ENCODE data around the gene RAN. TPM values are rescaled to one million over a fixed set of nuclear protein-coding genes. Genes with fewer than 3 reads are reported as not detected.
"Not testable (repeated sequence)": the region's sequence is repeated elsewhere in the genome, so short reads cannot be mapped to it uniquely, and the experiment has no call there.

RAN gene
- total RNA-seq, 1 donor: 234 TPM

DNA sequence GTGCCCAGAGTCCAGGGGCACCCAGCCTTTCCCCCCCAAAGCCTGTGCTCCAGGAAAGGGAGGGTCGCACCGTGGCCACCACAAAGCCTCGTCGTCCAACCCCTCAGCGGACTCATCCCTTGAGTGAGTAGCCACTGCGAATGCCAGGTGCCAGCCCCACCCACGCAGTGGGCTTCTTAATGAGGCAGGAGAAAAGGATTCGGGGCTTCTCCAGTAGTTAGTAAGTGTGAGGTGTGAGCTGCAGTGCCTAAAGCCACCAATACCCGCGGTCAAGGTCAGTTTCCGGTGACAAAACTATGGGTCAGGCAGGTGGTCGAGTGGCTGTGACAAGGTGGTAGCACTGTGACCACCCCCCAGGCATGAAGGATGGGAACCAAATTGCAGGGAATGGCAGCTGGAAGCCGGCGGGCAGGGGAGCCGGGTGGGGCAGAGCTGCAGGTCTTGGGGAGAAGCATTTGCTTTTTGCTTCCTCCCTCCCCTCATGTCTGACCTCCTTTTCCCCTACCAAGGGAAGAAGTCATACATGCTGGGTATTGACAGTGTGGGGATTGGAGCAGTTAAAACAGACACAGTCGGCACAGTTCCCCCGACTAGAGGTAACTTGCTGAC is 8.0 kb downstream of the RAN start:
- no peaks in the 10 kb centered on the region for H3K27me3 ChIP-seq (ENCODE audit: insufficient read depth, low read length)
- peaks cover 20% of the 10 kb centered on the region for H3K4me1 ChIP-seq (ENCODE audit: insufficient read depth, low read length)
- no peak overlapping the region for H3K4me3 ChIP-seq (ENCODE audit: low read length)
- no peaks in the 10 kb centered on the region for H3K9me3 ChIP-seq (ENCODE audit: low read depth, low read length)

DNA sequence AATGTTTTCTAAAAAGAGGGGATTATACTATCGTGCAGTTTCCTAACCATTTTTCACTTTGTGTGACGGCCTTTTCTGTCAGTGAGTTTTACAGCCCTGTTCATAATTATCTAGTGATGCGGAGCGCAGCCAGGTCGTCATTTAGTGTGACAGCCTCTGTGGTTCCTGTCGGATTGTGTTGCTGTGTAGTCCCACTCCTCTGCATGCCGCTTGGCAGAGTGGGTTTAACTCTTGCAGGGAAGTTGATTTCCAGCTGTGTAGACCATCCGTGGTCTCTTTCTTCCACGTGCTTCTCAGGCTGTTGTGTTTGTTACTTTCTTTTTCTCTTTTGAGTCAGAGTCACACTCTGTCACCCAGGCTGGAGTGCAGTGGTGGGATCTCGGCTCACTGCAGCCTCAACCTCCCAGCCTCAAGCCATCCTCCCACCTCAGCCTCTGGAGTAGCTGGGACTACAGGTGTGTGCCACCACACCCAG is 8.6 kb downstream of the RAN start:
- H3K9me3 ChIP-seq (ENCODE audit: low read depth, low read length): no peaks in the 10 kb centered on the region
- no peaks in the 10 kb centered on the region for H3K27me3 ChIP-seq (ENCODE audit: insufficient read depth, low read length)
- H3K4me3 ChIP-seq (ENCODE audit: low read length): no peak overlapping the region
- peaks cover 20% of the 10 kb centered on the region for H3K4me1 ChIP-seq (ENCODE audit: insufficient read depth, low read length)

DNA sequence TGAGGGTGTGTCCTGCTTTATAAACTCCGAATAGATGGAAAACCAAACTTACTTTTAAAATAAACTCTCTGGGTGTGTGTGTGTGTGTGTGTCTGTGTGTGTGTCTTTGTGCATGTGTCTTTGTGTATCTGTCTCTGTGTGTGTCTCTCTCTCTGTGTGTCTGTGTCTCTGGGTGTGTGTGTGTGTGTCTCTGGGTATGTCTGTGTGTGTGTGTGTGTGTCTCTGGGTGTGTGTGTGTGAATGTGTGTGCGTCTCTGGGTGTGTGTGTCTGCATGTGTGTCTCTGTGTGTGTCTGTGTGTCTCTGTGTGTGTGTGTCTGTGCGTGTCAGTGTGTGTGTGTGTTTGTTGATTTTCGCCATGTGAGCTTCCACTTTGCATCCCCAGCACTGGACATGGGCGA is 9.2 kb downstream of the RAN start:
- Histone ChIP-seq H3K4me3 (ENCODE audit: low read length) (no peak overlapping the region), H3K4me1 (ENCODE audit: insufficient read depth, low read length) (peaks cover 20% of the 10 kb centered on the region), H3K9me3 (ENCODE audit: low read depth, low read length) (no peaks in the 10 kb centered on the region)

DNA sequence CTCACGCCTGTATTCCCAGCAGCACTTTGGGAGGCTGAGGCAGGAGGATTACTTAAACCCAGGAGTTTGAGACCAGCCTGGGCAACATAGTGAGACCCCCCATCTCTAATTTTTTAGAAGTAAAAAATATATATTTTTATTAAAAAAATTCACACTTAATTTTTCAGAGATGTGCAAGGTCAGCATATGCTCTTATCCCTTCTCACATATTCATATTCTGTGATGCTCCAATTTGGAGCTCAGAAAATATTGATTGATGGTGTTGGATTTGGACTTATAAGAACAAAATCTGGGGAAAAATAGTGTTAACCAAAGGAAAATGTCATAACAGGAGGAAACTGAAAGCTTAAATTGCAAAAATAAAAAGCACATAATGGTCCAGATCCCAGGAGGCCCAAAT is 9.7 kb downstream of the RAN start:
- Histone ChIP-seq H3K9me3 (ENCODE audit: low read depth, low read length) (no peaks in the 10 kb centered on the region), H3K4me3 (ENCODE audit: low read length) (no peak overlapping the region), H3K4me1 (ENCODE audit: insufficient read depth, low read length) (peaks cover 20% of the 10 kb centered on the region), H3K27me3 (ENCODE audit: insufficient read depth, low read length) (no peaks in the 10 kb centered on the region)

More for the DNA sequence above, 9.2 kb downstream of the RAN start:
- no peaks in the 10 kb centered on the region for H3K27me3 ChIP-seq (ENCODE audit: insufficient read depth, low read length)

DNA sequence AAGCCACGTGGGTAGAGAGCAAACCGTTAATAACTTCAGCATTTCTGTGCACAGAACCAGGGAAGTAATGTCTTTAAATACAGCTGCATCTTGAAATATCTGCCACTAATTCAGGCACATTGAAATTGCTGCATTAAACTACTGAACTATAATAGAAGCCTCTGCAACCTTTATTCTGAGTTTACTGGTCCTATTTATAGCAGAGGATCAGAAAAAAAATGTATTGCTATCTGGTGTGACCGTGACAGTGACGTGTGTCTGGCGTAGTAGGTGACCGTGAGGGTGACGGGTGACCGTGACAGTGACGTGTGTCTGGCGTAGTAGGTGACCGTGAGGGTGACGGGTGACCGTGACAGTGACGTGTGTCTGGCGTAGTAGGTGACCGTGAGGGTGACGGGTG is 15.3 kb downstream of the RAN start:
- not testable (repeated sequence) for H3K4me1 ChIP-seq (ENCODE audit: insufficient read depth, low read length); H3K9me3 ChIP-seq (ENCODE audit: low read depth, low read length); H3K4me3 ChIP-seq (ENCODE audit: low read length); H3K27me3 ChIP-seq (ENCODE audit: insufficient read depth, low read length)

DNA sequence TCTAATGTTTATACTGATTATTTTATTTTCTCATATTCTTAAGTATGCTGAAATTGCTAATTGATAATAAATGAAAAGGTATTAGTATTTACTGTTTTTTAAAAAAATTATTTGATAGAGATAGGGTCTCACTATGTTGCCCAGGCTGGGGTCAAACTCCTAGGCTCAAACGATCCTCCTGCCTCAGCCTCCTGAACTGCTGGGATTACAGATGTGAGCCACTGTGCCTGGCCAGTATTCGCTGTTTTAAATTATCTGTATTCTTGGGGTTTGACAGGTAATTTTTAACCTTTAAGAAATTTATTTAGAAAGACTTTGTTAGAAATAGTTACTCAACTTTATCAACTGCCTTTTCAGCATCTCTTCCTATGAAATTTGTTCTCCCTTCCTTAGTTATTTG is 32.2 kb downstream of the RAN start:
- H3K27me3 ChIP-seq (ENCODE audit: insufficient read depth, low read length): no peaks in the 10 kb centered on the region
- H3K4me1 ChIP-seq (ENCODE audit: insufficient read depth, low read length): no peaks in the 10 kb centered on the region
- no peaks in the 10 kb centered on the region for H3K9me3 ChIP-seq (ENCODE audit: low read depth, low read length)
- H3K4me3 ChIP-seq (ENCODE audit: low read length): no peak overlapping the region

DNA sequence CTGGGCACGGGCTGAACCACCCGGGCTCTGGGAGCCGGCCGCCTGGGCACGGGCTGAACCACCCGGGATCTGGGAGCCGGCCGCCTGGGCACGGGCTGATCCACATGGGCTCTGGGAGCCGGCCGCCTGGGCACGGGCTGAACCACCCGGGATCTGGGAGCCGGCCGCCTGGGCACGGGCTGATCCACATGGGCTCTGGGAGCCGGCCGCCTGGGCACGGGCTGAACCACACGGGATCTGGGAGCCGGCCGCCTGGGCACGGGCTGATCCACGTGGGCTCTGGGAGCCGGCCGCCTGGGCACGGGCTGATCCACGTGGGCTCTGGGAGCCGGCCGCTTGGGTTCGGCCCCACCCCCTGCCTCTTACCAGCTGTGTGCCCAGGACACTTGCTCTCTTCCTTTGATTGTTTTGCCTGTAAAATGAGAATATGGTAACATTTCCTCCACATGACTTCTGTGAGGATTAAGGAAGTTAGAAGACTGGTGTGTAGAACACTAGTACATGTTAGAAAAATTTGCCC is 33.1 kb downstream of the RAN start:
- H3K9me3 ChIP-seq (ENCODE audit: low read depth, low read length); H3K4me1 ChIP-seq (ENCODE audit: insufficient read depth, low read length); H3K27me3 ChIP-seq (ENCODE audit: insufficient read depth, low read length); H3K4me3 ChIP-seq (ENCODE audit: low read length): not testable (repeated sequence)

DNA sequence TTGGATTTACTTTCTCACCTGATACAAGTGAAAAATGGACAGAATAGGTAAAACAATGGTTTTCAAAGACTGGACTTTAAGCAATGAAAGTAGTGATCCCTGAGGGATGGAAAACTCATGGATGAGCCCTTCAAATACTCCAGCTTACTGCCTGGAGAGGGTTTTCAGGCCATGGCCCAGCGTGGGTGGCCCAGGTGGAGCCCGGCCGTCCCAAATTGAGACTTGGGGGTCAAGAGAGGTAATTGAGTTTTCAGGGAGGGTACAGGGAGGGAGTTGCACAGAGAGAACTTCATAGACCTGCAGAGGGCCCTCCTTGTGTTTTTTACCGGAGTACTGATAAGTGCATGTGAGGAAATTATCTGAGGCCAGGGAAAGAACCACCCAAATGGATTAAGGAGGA is 37.2 kb downstream of the RAN start:
- H3K4me3 ChIP-seq (ENCODE audit: low read length): no peak overlapping the region
- peaks cover 5% of the 10 kb centered on the region for H3K27me3 ChIP-seq (ENCODE audit: insufficient read depth, low read length)
- no peaks in the 10 kb centered on the region for H3K4me1 ChIP-seq (ENCODE audit: insufficient read depth, low read length)
- H3K9me3 ChIP-seq (ENCODE audit: low read depth, low read length): peaks cover 12% of the 10 kb centered on the region

DNA sequence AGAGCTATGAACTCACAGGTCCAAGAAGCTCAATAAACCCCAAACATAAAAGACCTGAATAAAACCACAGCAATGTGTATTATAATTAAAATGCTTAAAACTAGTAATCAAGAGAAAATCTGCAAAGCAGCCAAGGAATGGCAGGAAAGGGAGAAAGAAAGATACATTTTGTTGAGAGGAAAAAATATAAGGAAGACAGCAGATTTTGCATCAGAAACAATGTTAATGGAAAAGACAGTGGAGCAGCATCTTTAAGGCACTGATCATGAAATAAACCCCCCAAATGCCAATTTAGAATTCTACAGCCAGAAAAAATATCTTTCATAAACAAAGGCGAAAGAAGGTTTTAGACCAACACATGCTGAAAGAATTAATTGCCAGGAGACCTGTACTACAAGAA is 39.3 kb downstream of the RAN start:
- H3K4me3 ChIP-seq (ENCODE audit: low read length): no peak overlapping the region
- H3K4me1 ChIP-seq (ENCODE audit: insufficient read depth, low read length): no peaks in the 10 kb centered on the region
- peaks cover 12% of the 10 kb centered on the region for H3K9me3 ChIP-seq (ENCODE audit: low read depth, low read length)
- peaks cover 14% of the 10 kb centered on the region for H3K27me3 ChIP-seq (ENCODE audit: insufficient read depth, low read length)

DNA sequence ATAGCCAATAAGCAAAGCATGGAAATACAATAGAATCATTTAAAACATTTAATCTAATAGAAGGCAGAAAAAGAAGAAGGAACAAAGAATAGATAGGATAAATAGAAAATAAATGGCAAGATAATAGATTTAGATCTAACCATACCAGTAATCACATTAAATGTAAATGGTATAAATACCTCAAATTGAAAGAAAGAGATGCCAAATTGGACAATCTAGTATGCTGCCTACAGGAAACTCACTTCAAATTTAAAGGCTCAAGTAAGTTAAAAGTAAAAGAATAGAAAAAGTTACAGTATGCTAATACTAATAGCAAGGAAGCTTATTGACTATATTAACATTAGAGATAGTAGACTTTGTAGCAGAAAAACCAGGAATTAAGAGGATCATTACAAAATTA is 40.1 kb downstream of the RAN start:
- Histone ChIP-seq H3K4me3 (ENCODE audit: low read length) (no peak overlapping the region), H3K27me3 (ENCODE audit: insufficient read depth, low read length) (peaks cover 18% of the 10 kb centered on the region), H3K9me3 (ENCODE audit: low read depth, low read length) (peaks cover 12% of the 10 kb centered on the region), H3K4me1 (ENCODE audit: insufficient read depth, low read length) (no peaks in the 10 kb centered on the region)

DNA sequence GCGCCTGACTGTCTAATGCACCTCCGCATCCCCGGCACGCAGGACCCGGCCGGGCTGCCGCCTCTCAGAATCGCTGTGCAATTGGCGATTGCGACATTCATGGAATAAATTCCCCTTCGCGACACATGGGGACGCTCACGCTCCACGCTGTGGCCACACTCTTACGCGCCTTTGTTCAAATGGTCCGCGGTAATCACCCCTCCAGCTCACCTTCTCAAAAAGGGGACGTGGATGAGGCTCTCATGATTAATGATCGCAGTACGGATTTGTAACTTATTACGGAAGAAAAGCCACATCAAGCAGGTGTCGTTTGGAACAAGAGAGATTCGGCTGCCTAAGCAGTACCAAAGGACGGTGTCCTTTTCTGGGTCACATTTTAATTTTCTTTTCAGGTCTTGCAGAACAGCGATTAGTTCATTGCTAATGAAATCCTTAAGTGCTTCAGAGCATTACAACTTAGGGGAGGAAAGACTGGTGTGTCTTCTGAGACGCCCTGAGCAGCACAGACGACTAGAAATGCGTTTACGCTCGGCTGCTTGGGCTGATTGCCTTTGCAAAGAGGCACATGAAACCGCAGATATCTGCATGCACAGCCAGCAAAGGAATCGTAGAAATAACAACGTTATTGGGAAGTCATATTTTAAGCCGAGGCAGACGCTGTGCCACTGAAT is 44.5 kb downstream of the RAN start:
- Histone ChIP-seq H3K27me3 (ENCODE audit: insufficient read depth, low read length) (peaks cover 18% of the 10 kb centered on the region), H3K9me3 (ENCODE audit: low read depth, low read length) (peaks cover 10% of the 10 kb centered on the region), H3K4me3 (ENCODE audit: low read length) (no peak overlapping the region), H3K4me1 (ENCODE audit: insufficient read depth, low read length) (no peaks in the 10 kb centered on the region)

DNA sequence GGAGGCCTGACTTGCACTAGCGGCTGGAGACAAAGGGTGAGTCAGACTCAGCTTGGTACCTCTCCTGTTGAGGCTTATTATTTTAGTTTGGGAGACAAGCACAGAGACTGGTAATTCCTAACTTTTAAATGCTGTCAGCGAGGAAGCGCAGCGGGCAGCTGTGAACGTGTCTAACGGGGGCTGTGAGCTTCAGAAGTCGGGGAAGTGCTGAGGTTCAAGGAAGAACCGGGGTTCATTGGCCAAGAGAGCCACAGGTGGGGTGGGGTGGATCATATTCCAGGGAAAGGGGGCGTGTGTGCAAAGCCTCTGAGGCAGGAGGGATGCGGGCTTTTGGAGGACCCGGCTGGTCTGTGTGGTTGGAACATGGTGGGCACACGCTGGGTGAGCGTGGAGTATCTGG is 45.7 kb downstream of the RAN start:
- Histone ChIP-seq H3K27me3 (ENCODE audit: insufficient read depth, low read length) (peaks cover 15% of the 10 kb centered on the region), H3K4me1 (ENCODE audit: insufficient read depth, low read length) (no peaks in the 10 kb centered on the region), H3K9me3 (ENCODE audit: low read depth, low read length) (no peaks in the 10 kb centered on the region), H3K4me3 (ENCODE audit: low read length) (no peak overlapping the region)

DNA sequence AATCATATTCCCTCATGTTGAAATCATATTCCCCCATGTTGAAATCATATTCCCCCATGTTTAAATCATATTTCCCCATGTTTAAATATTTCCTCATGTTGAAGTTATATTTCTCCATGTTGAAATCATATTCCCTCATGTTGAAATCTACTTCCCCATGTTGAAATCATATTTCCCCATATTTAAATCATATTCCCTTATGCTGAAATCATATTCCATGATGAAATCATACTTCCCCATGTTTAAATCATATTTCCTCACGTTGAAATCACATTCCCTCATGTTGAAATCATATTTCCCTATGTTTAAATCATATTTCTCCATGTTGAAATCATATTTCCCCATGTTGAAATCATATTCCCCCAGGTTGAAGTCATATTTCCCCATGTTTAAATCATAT is 47.2 kb downstream of the RAN start:
- no peaks in the 10 kb centered on the region for H3K9me3 ChIP-seq (ENCODE audit: low read depth, low read length)
- peaks cover 13% of the 10 kb centered on the region for H3K27me3 ChIP-seq (ENCODE audit: insufficient read depth, low read length)
- H3K4me1 ChIP-seq (ENCODE audit: insufficient read depth, low read length): no peaks in the 10 kb centered on the region
- no peak overlapping the region for H3K4me3 ChIP-seq (ENCODE audit: low read length)

DNA sequence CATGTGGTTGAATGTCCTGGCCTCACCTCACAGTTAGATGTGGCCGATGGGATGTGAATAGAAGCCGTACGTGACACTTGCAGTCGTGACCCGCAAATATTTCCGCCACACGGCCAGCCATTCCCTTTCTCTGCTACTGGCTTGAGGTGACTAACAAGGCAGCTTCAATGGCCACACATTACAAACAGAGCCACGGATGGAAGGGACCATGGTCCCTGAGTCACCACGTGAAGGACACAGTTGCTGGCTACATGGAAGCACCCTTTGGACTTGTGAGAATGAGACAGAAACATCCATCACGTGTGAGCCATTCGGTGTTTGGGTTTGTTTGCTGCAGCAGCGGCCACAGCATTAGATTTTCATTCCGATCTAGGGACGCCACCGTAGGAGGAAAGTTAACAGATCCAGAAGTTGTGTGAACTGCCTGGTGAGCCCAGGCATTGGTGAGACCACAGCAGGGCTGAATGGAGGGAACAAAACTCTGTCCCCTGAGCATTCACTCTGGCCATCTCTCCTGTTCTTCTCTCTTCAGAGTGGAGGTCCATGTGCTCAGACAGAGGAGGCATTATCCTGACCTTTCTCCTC is 48.3 kb downstream of the RAN start:
- Histone ChIP-seq H3K4me3 (ENCODE audit: low read length) (no peak overlapping the region), H3K9me3 (ENCODE audit: low read depth, low read length) (no peaks in the 10 kb centered on the region), H3K4me1 (ENCODE audit: insufficient read depth, low read length) (no peaks in the 10 kb centered on the region), H3K27me3 (ENCODE audit: insufficient read depth, low read length) (peaks cover 8% of the 10 kb centered on the region)

DNA sequence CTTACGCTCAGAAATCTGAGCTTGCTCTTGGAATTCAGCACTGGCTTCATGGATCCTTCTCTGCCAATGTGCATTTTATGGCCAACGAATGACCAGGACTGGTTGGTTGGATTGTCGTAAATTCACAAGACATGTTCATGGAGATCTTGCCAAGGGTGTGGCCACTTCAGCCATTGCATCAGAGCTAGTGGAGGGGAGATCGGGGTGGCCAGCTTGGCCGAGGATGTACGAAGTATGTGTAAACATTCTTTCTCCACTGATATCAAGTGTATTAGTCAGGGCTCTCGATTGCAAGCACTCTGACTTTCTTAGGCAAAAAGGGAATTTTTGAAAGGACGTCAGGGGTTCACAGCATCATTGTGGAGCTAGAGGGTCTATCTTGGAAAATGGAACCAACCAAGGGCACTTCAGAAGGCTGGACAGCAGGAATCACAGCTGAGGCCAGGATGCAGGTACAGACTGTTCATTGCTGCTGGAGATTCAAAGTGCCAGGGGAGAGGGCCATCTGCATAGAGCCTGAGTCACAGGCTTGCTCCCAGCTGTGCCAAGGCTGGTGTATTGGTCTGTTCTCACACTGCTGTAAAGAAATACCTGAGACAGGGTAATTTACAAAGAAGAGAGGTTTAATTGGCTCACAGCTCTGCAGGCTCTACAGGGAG is 49.0 kb downstream of the RAN start:
- no peaks in the 10 kb centered on the region for H3K4me1 ChIP-seq (ENCODE audit: insufficient read depth, low read length)
- no peak overlapping the region for H3K4me3 ChIP-seq (ENCODE audit: low read length)
- peaks cover 8% of the 10 kb centered on the region for H3K27me3 ChIP-seq (ENCODE audit: insufficient read depth, low read length)
- no peaks in the 10 kb centered on the region for H3K9me3 ChIP-seq (ENCODE audit: low read depth, low read length)
